ENCODE measurements around the gene CACNB4.
"Not testable (repeated sequence)": the region's sequence is repeated elsewhere in the genome, so short reads cannot be mapped to it uniquely, and the experiment has no call there.

Gene CACNB4

DNA sequence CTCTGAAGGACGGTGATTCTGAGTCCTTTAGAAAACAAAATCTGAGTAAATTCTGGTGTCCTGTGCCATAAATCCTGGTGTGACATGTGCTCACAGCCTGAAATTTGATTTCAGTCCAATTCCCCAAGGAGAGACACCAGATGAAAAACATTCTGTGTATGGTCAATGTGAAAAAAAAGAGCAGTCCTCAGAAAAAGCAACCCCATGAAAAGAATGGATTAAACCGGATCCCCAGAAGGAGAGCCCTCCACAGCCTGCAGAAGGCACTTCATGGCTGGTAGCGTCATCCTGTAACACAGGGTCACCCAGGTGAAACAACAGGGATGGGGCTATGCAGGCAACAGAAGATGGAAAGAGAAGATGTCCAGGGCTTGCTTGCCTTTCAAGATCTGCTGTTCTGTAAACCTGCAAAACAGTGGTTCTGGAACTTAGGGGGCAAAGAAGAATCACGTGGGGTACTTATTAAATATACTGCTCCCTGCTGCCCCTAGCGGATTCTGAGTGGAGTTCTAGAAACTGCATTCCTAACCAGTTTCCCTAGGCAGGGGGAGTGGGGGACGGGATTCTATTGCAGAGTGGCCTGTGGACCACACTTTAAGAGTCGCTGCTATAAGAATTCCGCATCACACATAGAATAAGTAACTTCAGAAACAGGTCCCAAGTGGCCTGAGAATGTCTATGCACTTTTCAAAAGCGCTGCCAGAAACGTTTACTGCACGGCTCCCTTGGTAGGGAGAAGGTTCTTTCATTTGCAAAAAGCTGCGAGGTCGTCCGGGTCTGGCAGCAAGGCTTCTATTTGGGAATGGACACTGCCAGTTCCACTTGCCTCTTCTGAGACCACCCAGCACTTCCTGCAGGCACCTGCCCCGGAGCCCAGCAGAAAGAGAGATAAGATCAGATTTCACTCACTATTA, 151.7 kb downstream of the CACNB4 start:
- Histone ChIP-seq H3K4me3 (no peak overlapping the region), H3K36me3 (no peaks in the 10 kb centered on the region), H3K9ac (no peak overlapping the region), H3K4me1 (no peaks in the 10 kb centered on the region), H4K20me1 (no peaks in the 10 kb centered on the region), H3K27me3 (no peaks in the 10 kb centered on the region), H3K4me2 (no peak overlapping the region), H3K9me3 (peaks cover 24% of the 10 kb centered on the region), H3K27ac (no peak overlapping the region)
- TF ChIP-seq Cebpa-rat (IDR thresholded peaks at IDR 0.05): no peak

DNA sequence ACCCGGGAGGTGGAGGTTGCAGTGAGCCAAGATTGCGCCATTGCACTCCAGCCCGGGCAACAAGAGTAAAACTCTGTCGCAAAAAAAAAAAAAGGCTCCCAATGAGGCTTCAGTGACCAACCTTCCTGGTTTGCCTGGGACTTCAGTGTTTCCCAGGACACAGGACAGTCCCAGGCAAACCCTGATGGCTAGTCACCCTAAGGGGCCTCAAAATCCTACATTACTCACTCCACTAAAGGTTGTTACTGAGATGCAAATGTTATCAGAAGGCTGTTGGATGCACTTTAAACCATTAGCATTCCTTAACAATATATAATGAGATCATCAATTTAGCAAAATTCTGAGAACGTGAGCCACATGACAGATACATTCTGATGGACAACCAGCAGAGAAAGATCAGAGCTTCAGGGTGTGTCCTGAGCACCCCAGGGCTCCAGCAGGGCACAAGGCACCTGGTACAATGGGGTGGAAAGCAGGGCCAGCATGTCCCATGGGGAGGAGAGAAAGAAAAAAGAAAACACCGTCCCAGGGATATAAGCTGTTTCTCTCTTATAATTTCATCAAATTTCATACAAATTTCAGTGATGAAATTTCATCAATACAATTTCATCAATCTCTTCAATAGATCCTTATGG, 152.5 kb downstream of the CACNB4 start:
- Histone ChIP-seq H3K9me3 (peaks cover 32% of the 10 kb centered on the region), H3K4me3 (no peak overlapping the region), H3K4me1 (no peaks in the 10 kb centered on the region), H3K27me3 (no peaks in the 10 kb centered on the region), H4K20me1 (no peaks in the 10 kb centered on the region), H3K4me2 (no peak overlapping the region), H3K36me3 (no peaks in the 10 kb centered on the region), H3K27ac (no peak overlapping the region), H3K9ac (no peak overlapping the region)
- TF ChIP-seq Cebpa-rat (IDR thresholded peaks at IDR 0.05): no peak

DNA sequence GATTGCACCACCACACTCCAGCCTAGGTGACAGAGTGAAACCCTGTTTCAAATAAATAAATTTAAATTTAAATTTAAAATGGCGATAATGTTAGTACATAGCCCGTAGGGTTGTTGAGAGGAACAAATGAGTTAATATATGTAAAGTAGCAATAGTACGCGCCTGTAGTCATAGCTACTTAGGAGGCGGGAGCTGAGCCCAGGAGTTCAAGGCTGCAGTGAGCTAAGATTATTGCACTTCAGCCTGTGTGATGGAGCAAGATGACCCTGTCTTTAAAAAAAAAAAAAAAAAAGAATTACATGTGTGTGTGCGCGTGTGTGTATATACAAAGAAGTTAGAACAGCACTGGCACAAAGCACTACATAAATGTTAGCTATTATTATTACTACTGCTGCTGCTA, 153.2 kb downstream of the CACNB4 start:
- Histone ChIP-seq H3K4me1 (no peaks in the 10 kb centered on the region), H3K4me2 (no peak overlapping the region), H3K9me3 (peaks cover 34% of the 10 kb centered on the region), H3K9ac (no peak overlapping the region), H3K27me3 (no peaks in the 10 kb centered on the region), H3K36me3 (no peaks in the 10 kb centered on the region), H3K4me3 (no peak overlapping the region), H4K20me1 (no peaks in the 10 kb centered on the region), H3K27ac (no peak overlapping the region)
- TF ChIP-seq Cebpa-rat (IDR thresholded peaks at IDR 0.05): no peak

DNA sequence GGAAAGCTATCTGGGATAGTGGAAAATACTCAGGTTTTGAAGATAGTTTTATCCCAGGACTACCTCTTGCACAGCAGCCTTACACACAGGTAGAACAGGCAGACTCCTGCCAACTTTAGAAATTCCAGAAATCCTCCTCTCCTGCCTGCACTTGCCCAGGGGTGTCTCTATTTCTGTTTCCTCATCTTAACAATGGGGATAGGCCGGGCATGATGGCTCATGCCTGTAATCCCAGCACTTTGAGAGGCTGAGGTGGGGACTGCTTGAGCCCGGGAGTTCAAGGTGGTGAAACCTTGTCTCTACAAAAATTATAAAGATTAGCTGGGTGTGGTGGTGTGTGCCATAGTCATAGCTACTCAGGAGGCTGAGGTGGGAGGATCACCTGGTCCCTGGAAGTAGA, 153.7 kb downstream of the CACNB4 start:
- H3K4me1 ChIP-seq: no peaks in the 10 kb centered on the region
- H3K4me2 ChIP-seq: no peak overlapping the region
- no peaks in the 10 kb centered on the region for H4K20me1 ChIP-seq
- peaks cover 34% of the 10 kb centered on the region for H3K9me3 ChIP-seq
- H3K27ac ChIP-seq: no peak overlapping the region
- TF ChIP-seq Cebpa-rat (IDR thresholded peaks at IDR 0.05): no peak
- no peak overlapping the region for H3K9ac ChIP-seq
- no peaks in the 10 kb centered on the region for H3K27me3 ChIP-seq
- no peak overlapping the region for H3K4me3 ChIP-seq
- no peaks in the 10 kb centered on the region for H3K36me3 ChIP-seq

DNA sequence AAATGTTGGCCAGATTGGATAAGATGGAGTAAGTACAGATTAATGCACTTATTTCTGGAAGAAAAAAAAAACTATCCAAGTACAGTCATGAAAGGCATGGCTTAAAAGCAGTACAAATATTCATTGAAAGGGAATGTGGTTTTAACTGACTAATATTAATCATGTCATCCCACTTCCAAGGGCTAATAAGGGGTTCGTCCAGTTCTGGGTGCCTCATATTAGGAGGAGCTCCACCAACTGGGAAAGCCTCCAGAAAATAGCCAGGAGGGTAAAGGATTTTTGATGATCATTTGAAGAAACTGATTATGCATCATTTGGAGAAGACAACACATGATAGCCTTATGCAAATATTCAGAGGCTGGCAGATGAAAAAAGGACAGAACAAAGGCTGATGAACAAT, 155.4 kb downstream of the CACNB4 start:
- Histone ChIP-seq H3K9ac (no peak overlapping the region), H3K27ac (no peak overlapping the region), H3K9me3 (peaks cover 34% of the 10 kb centered on the region), H3K27me3 (no peaks in the 10 kb centered on the region), H3K36me3 (no peaks in the 10 kb centered on the region), H4K20me1 (no peaks in the 10 kb centered on the region), H3K4me3 (no peak overlapping the region), H3K4me1 (no peaks in the 10 kb centered on the region), H3K4me2 (no peak overlapping the region)
- TF ChIP-seq Cebpa-rat (IDR thresholded peaks at IDR 0.05): no peak

DNA sequence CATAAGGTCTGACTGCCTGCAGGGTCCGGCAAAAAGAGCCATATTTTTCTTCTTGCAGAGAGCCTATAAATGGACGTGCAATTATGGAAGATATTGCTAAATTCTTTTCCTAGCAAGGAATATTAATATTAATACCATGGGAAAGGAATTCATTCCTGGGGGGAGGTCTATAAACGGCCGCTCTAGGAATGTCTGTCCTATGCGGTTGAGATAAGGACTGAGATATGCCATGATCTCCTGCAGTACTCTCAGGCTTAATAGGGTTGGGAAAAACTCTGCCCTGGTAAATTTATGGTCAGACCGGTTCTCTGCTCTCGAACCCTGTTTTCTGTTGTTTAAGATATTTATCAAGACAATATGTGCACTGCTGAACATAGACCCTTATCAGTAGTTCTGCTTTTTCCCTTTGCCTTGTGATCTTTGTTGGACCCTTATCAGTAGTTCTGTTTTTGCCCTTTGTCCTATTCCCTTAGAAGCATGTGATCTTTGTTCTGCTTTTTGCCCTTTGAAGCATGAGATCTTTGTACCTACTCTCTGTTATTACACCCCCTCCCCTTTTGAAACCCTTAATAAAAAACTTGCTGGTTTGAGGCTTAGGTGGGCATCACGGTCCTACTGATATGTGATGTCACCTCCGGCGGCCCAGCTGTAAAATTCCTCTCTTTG, 156.2 kb downstream of the CACNB4 start:
- not testable (repeated sequence) for H4K20me1 ChIP-seq, H3K4me2 ChIP-seq, H3K4me3 ChIP-seq, H3K27me3 ChIP-seq, H3K4me1 ChIP-seq, H3K36me3 ChIP-seq, H3K9ac ChIP-seq, H3K27ac ChIP-seq
- H3K9me3 ChIP-seq: peaks cover 34% of the 10 kb centered on the region

DNA sequence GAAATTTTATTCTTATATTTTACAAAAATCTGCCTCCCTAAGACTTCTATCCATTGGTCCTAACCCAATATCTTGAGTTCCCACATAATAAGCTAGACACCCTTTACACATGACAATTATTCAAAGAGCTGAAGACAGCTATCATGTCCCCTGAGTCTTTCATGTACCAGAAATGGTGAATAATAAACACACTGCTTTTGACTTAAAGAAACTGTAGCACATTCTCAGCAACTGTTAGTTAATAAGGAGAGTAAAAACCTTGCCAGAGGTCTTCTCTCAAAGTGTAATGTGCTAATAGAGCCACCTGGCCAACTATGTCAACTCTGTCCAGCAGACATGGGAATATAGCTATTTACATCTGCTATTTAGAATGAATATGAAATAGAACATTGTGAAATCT, 160.9 kb downstream of the CACNB4 start:
- no peaks in the 10 kb centered on the region for H3K36me3 ChIP-seq
- no peak overlapping the region for H3K9ac ChIP-seq
- H3K4me3 ChIP-seq: no peak overlapping the region
- no peak overlapping the region for H3K4me2 ChIP-seq
- H4K20me1 ChIP-seq: no peaks in the 10 kb centered on the region
- TF ChIP-seq Cebpa-rat (IDR thresholded peaks at IDR 0.05): no peak
- H3K27ac ChIP-seq: no peak overlapping the region
- H3K9me3 ChIP-seq: peaks cover 18% of the 10 kb centered on the region
- no peaks in the 10 kb centered on the region for H3K27me3 ChIP-seq
- H3K4me1 ChIP-seq: no peaks in the 10 kb centered on the region

DNA sequence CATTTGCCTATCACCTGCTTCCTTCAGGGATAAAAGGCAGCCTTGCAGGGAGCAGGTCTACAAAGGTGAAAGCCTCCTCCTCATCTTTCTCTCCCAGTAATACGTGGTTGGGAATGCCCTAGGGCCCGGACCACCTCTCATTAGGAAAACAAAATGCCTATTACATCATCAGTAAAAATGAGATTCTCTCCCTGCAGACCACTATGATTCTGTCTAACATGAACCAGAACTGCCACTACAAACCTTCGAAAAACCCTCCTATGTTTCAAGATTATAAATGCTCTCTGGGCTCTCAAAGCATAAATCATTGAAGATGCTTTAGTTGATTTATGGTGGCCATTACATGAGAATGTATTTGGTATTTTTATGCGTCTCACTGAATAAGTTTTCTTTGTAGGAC, 162.2 kb downstream of the CACNB4 start:
- no peak overlapping the region for H3K4me2 ChIP-seq
- no peaks in the 10 kb centered on the region for H3K27me3 ChIP-seq
- H3K9ac ChIP-seq: no peak overlapping the region
- H4K20me1 ChIP-seq: no peaks in the 10 kb centered on the region
- no peaks in the 10 kb centered on the region for H3K36me3 ChIP-seq
- peaks cover 5% of the 10 kb centered on the region for H3K9me3 ChIP-seq
- no peak overlapping the region for H3K4me3 ChIP-seq
- no peak for TF ChIP-seq Cebpa-rat (IDR thresholded peaks at IDR 0.05)
- H3K4me1 ChIP-seq: no peaks in the 10 kb centered on the region
- H3K27ac ChIP-seq: no peak overlapping the region

DNA sequence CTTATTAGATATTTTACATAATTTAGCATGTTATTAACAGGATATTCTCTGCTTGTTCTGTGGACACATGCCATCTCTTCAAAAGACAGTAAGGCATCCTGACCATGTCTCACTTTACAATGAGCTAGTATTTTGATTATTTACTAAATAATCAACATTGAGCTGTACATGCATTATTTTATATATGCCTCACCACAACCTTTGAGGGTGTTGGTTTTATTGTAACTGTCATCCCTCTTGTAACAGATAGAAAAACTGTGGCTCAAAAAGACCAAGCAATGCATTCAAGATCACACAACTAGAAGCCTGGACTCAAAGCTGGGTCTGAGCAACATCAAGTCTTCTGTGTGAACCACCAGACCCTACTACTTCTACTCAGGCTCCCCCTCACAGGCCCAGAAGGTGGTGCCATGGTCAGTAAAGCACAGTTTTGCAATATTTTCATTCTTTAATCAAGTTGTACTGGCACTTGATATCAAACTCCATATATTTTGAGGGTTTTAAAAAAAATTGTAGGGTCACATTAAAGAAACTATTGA, 165.5 kb downstream of the CACNB4 start:
- Histone ChIP-seq H3K9ac (no peak overlapping the region), H3K4me3 (no peak overlapping the region)

DNA sequence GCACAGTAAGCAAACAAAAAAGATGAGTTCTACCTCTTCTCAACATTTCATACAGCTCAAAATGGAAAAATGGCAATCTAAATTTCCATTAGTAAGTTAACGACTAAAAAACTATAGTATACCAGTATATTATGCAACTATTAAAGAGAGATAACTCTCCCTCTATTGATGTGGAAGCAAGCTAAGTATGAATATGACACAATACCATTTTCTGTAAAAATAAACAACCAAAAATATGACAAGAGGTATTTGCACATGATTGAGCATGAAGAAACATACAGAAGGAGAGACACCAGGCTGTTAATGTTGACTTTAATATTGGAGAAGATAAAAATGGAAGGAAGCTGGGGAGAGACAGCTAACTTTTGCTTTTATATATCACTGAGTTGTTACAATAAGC, 167.1 kb downstream of the CACNB4 start:
- Histone ChIP-seq H3K4me2 (no peak overlapping the region), H4K20me1 (no peaks in the 10 kb centered on the region), H3K4me3 (no peak overlapping the region), H3K4me1 (no peaks in the 10 kb centered on the region), H3K27ac (no peak overlapping the region), H3K9me3 (no peaks in the 10 kb centered on the region), H3K36me3 (no peaks in the 10 kb centered on the region), H3K9ac (no peak overlapping the region), H3K27me3 (no peaks in the 10 kb centered on the region)
- TF ChIP-seq Cebpa-rat (IDR thresholded peaks at IDR 0.05): no peak

More for the DNA sequence above, 165.5 kb downstream of the CACNB4 start:
- Histone ChIP-seq H3K27ac (no peak overlapping the region), H4K20me1 (no peaks in the 10 kb centered on the region), H3K36me3 (no peaks in the 10 kb centered on the region), H3K4me2 (no peak overlapping the region), H3K4me1 (no peaks in the 10 kb centered on the region), H3K9me3 (no peaks in the 10 kb centered on the region), H3K27me3 (no peaks in the 10 kb centered on the region)
- no peak for TF ChIP-seq Cebpa-rat (IDR thresholded peaks at IDR 0.05)

Measured in BLaER1 (cell line).